GM23248 (cell line): ENCODE measurements around the gene AFMID.

ENCODE experiments used
- EZH2 ChIP-seq: fragments of 200-600 bp; sonication (generic); IDR thresholded peaks from 2 replicates; pipeline ENCODE4 v1.6.1; 2018; ENCODE audit warnings: antibody characterized with exemption, mild to moderate bottlenecking; ENCODE audit not compliant: insufficient read depth, poor library complexity, severe bottlenecking
- EZH2phosphoT487 ChIP-seq: fragments of 200-600 bp; sonication (generic); IDR thresholded peaks from 2 replicates; pipeline ENCODE4 v1.6.1; 2018; ENCODE audit warnings: antibody characterized with exemption, moderate library complexity, mild to moderate bottlenecking, low read depth; ENCODE audit not compliant: insufficient read depth

DNA sequence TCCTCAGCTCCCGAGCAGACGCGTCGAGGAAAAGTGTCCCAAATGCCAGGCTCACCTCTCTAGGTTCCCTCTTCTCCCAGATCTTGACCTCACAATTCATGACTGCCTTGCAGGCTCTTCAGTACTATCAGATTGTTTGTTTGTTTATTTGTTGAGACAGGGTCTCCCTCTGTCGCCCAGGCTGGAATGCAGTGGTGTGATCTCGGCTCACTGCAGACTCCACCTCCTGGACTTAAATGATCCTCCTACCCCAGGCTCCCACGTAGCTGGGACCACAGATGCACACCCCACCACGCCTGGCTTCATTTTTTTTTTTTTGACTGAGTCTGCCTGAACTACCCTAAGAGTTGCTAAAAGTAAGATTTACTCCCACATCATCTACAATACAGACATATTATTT lies 60.1 kb downstream of the AFMID start:
- no peak for TF ChIP-seq EZH2phosphoT487
- no peak for TF ChIP-seq EZH2
